K562 (cell line): ENCODE measurements around the gene MAEL. TPM values are rescaled to one million over a fixed set of nuclear protein-coding genes. Genes with fewer than 3 reads are reported as not detected.

ENCODE experiments used
- ATAC-seq: fragments of 200-7000 bp; cut with Tn5 transposase; 3 replicates; pipeline ENCODE4 v1.9.1; 2020; ENCODE audit warnings: moderate library complexity
- BruUV-seq: library from RNA; stranded (reverse); fragments of 400-500 nt; replicated peaks from 2 replicates; lab custom pipeline; 2021; lab: Mats Ljungman, UMichigan
- CTCF ChIA-PET: fragments of 300-600 bp; formaldehyde crosslinking; extraction: SDS; loops from one replicate; lab custom pipeline; 2021; ENCODE audit warnings: low intra/inter-chr PET ratio; lab: Yijun Ruan, JAX
- POLR2A ChIA-PET: fragments of 300-600, 350-650 bp; sonication (Branson Sonifier 250); formaldehyde crosslinking; extraction: SDS; loops from one replicate; lab custom pipeline; 2021; ENCODE audit warnings: antibody characterized with exemption, inconsistent platforms; lab: Yijun Ruan, JAX
- DNase-seq, 4 experiments: peaks; one replicate each; pipeline versions ENCODE4 v3.0.0 to v3.0.0-alpha.2; 2011 to 2018; ENCODE audit warnings: low spot score in 3 of 4, mixed read lengths in 3 of 4; ENCODE audit errors: extremely low read depth in 1 of 4
- FAIRE-seq: peaks from 2 replicates; lab custom pipeline; 2011; peaks lifted over from hg19 to GRCh38; lab: Jason Lieb, UNC
- H2AFZ ChIP-seq: 2 replicates; pipeline ENCODE4 v1.6.0; 2011; ENCODE audit warnings: low read depth, low read length, control low read depth, inconsistent platforms
- H3K27ac ChIP-seq: fragments of 200-600 bp; 3 replicates; pipeline ENCODE4 v1.8.0; 2011; ENCODE audit warnings: low read depth, mild to moderate bottlenecking, control low read depth, inconsistent platforms, low read length, moderate library complexity, mixed read lengths; ENCODE audit errors: extremely low read depth
- H3K27me3 ChIP-seq, 2 experiments: fragments of 300-600 bp in 1 of 2; 2 replicates in 1 of 2; 3 replicates in 1 of 2; pipeline versions ENCODE4 v1.6.0 to v1.8.0; 2011; ENCODE audit warnings: inconsistent platforms in 2 of 2, low read length in 2 of 2, mild to moderate bottlenecking in 1 of 2, mixed read lengths in 1 of 2, moderate library complexity in 1 of 2; ENCODE audit not compliant: control insufficient read depth in 2 of 2, insufficient read depth in 2 of 2
- H3K36me3 ChIP-seq: fragments of 300-600 bp; 3 replicates; pipeline ENCODE4 v1.8.0; 2011; ENCODE audit warnings: mild to moderate bottlenecking, low read length, inconsistent platforms; ENCODE audit not compliant: control insufficient read depth, insufficient read depth
- H3K4me1 ChIP-seq, 2 experiments: fragments of 200-600 bp in 1 of 2; replicated peaks in 1 of 2; 2 replicates in 1 of 2; 3 replicates in 1 of 2; pipeline versions ENCODE4 v1.5.1 to v1.8.0; 2011; ENCODE audit warnings: inconsistent platforms in 2 of 2, low read length in 2 of 2, mild to moderate bottlenecking in 1 of 2, mixed read lengths in 1 of 2, moderate library complexity in 1 of 2; ENCODE audit not compliant: control insufficient read depth in 2 of 2, insufficient read depth in 2 of 2
- H3K4me2 ChIP-seq: 2 replicates; pipeline ENCODE4 v1.6.1; 2011; ENCODE audit warnings: low read length, control low read depth, inconsistent platforms, mixed read lengths; ENCODE audit not compliant: insufficient read depth
- H3K4me3 ChIP-seq: fragments of 200-600 bp; sonication (generic), shearing (Covaris generic); 2 replicates; pipeline ENCODE4 v1.5.1; 2016; ENCODE audit warnings: control low read depth, inconsistent platforms
- H3K79me2 ChIP-seq: fragments of 200-600 bp; 3 replicates; pipeline ENCODE4 v1.8.0; 2011; ENCODE audit warnings: low read length, inconsistent platforms; ENCODE audit not compliant: control insufficient read depth, insufficient read depth
- H3K9ac ChIP-seq, 2 experiments: 2 replicates each; pipeline versions ENCODE4 v1.6.0 to v1.6.1; 2011; ENCODE audit warnings: low read depth in 2 of 2, low read length in 2 of 2, control low read depth in 1 of 2, inconsistent platforms in 1 of 2, mild to moderate bottlenecking in 1 of 2, mixed read lengths in 1 of 2; ENCODE audit not compliant: insufficient read depth in 1 of 2
- H3K9me1 ChIP-seq: one replicate; pipeline ENCODE4 v1.6.0; 2011; ENCODE audit warnings: inconsistent platforms, mild to moderate bottlenecking, low read length, moderate library complexity; ENCODE audit not compliant: control insufficient read depth, insufficient read depth
- H3K9me3 ChIP-seq: replicated peaks from 2 replicates; pipeline ENCODE4 v1.5.1; 2011; ENCODE audit warnings: low read depth, low read length, inconsistent platforms; ENCODE audit not compliant: control insufficient read depth, insufficient read depth
- H4K20me1 ChIP-seq: replicated peaks from 2 replicates; pipeline ENCODE4 v1.6.1; 2011; ENCODE audit warnings: low read length, inconsistent platforms, mixed read lengths; ENCODE audit not compliant: control insufficient read depth, insufficient read depth
- ARID2 ChIP-seq: fragments of 450-650 bp; IDR thresholded peaks from 2 replicates; pipeline ENCODE4 v1.6.1; 2017; ENCODE audit warnings: antibody characterized with exemption, mild to moderate bottlenecking
- CC2D1A ChIP-seq: fragments of 450-650 bp; IDR thresholded peaks from 2 replicates; pipeline ENCODE4 v1.6.1; 2017; ENCODE audit warnings: mild to moderate bottlenecking
- NR2C2 ChIP-seq, 2 experiments: fragments of 200-800 bp in 1 of 2; sonication (Bioruptor generic) in 1 of 2; sonication (generic) in 1 of 2; formaldehyde crosslinking in 1 of 2; IDR thresholded peaks; 2 replicates each; pipeline versions ENCODE4 v1.6.1 to v1.8.0; 2016 to 2022; ENCODE audit warnings: mild to moderate bottlenecking in 1 of 2, missing compliant biosample characterization in 1 of 2, missing genetic modification characterization in 1 of 2, missing genetic modification reagents in 1 of 2
- SREBF2 ChIP-seq: sonication (generic); formaldehyde crosslinking; IDR thresholded peaks from 2 replicates; pipeline ENCODE4 v1.4.0; 2020; ENCODE audit warnings: mild to moderate bottlenecking, missing genetic modification reagents
- ZNF140 ChIP-seq: fragments of 250-450 bp; sonication (Bioruptor Pico); IDR thresholded peaks from 2 replicates; pipeline ENCODE4 v1.8.0; 2021; ENCODE audit warnings: moderate library complexity, mild to moderate bottlenecking, inconsistent platforms
- ZNF395 ChIP-seq: fragments of 200-800 bp; sonication (Bioruptor generic); IDR thresholded peaks from 2 replicates; pipeline ENCODE4 v1.6.1; 2017; ENCODE audit warnings: missing genetic modification characterization, missing compliant biosample characterization
- WGBS: fragments of 100-300 bp; shearing (Covaris generic); methylation state at CpG from one replicate; pipeline ENCODE4 v1.1.6; 2016; ENCODE audit warnings: low coverage, mixed read lengths; ENCODE audit not compliant: insufficient coverage; ENCODE audit errors: missing lambda C conversion rate; 5-methylcytosine and 5-hydroxymethylcytosine counted together
- in situ Hi-C: fragments of 300-500 bp; cut with MboI; formaldehyde crosslinking; loops from 4 replicates; pipeline ENCODE4 v1.15.0; 2018; ENCODE audit warnings: inconsistent platforms, mixed read lengths
- intact Hi-C: fragments of 100-400 bp; cut with micrococcal nuclease; formaldehyde crosslinking; loops from 2 replicates; pipeline ENCODE4 v1.14.2; 2022
- polyA plus RNA-seq, 8 experiments: library from polyadenylated mRNA; depleted of rRNA in 4 of 8; stranded (reverse) in 5 of 8; unstranded in 3 of 8; fragments of >200 nt; fragmentation: Nextera tagmentation in 2 of 8; fragmentation: Illumina TruSeq in 1 of 8; extraction: Ambion mirVana in 2 of 8; extraction: Trizol in 1 of 8; gene quantifications; 2 replicates each; pipeline versions ENCODE4 v1.2.1 to v1.2.3, GENCODE V29; 2011 to 2014; ENCODE audit warnings: inconsistent platforms in 1 of 8, missing spikeins in 1 of 8
- total RNA-seq, 7 experiments: library from RNA; depleted of rRNA in 6 of 7; stranded (reverse); fragments of >200 nt in 6 of 7; fragmentation: Illumina TruSeq in 2 of 7; extraction: Trizol in 2 of 7; gene quantifications; 2 replicates each; pipeline versions ENCODE4 v1.2.1 to v1.2.3, GENCODE V29; 2011 to 2021; ENCODE audit warnings: low replicate concordance in 1 of 7

Gene MAEL
- total and polyA plus RNA-seq, 9 of the 15 experiments (the other 6 are each of a cell fraction or from before 2014, with no cell fraction given), result 0.11 to 1.9 (median 0.75) TPM

- FAIRE-seq (no peak), ATAC-seq (no peak)
- no peak for TF ChIP-seq NR2C2 (CRISPR knock-in tag; IDR thresholded peaks at IDR 0.05)
- TF ChIP-seq NR2C2 (tag; IDR thresholded peaks at IDR 0.05), result no peak
- no peak for TF ChIP-seq ZNF140 (CRISPR knock-in tag)
- no peak for TF ChIP-seq ARID2
- TF ChIP-seq CC2D1A, result no peak
- TF ChIP-seq SREBF2 (CRISPR knock-in tag), result no peak
- no peak for TF ChIP-seq ZNF395
Measured at GRCh38 chr1:166978821-166979220, 10.3 kb upstream of the MAEL start.

More at GRCh38 chr1:166978821-166979220, 10.3 kb upstream of the MAEL start:
- no peak overlapping the region for H3K4me3 ChIP-seq
- no peaks in the 10 kb centered on the region for H3K9me3 ChIP-seq
- H2AFZ ChIP-seq, result no peak overlapping the region
- H3K27me3 ChIP-seq, result peaks cover 27 to 29% of the 10 kb centered on the region in 2 experiments
- in situ Hi-C loops, result no loop called here
- no peak overlapping the region for H3K4me2 ChIP-seq
- ChIA-PET POLR2A (no interaction called here), CTCF (no interaction called here)
- H3K4me1 ChIP-seq, result peaks cover 3 to 13% of the 10 kb centered on the region in 2 experiments; a peak in 3 of 5 replicates
- no peaks in the 10 kb centered on the region for H3K79me2 ChIP-seq
- no peak for DNase-seq
- H3K9ac ChIP-seq, result no peak overlapping the region
- no TSS peak for BruUV-seq
- WGBS, result 0% methylated on average over 1 of the region's 1 CpG
- intact Hi-C loops, result loop anchor here (5.0 kb wide), 1 partner anchor 78 kb away; no protein-coding TSS in a partner anchor
- no peaks in the 10 kb centered on the region for H3K36me3 ChIP-seq
- no peaks in the 10 kb centered on the region for H3K9me1 ChIP-seq
- peaks cover 6% of the 10 kb centered on the region; the same call in 1 of the 2 replicates for H4K20me1 ChIP-seq
- no peak overlapping the region for H3K27ac ChIP-seq
